Parathyroid adenoma (tissue), 2 donors: ENCODE measurements around the gene ELOVL5.

Experiments used
- H2AFZ ChIP-seq: fragments of 300-600 bp; sonication (generic); one replicate; pipeline ENCODE4 v1.7.0; 2017; ENCODE audit warnings: antibody characterized with exemption, mild to moderate bottlenecking
- H3K27ac ChIP-seq: fragments of 300-600 bp; sonication (generic); one replicate; pipeline ENCODE4 v1.7.0; 2017
- H3K27me3 ChIP-seq: fragments of 300-600 bp; sonication (generic); one replicate; pipeline ENCODE4 v1.7.0; 2017; ENCODE audit warnings: low read length; ENCODE audit not compliant: control insufficient read depth, insufficient read depth
- H3K36me3 ChIP-seq: fragments of 300-600 bp; sonication (generic); one replicate; pipeline ENCODE4 v1.7.0; 2017; ENCODE audit warnings: low read length; ENCODE audit not compliant: control insufficient read depth, insufficient read depth
- H3K4me1 ChIP-seq: fragments of 300-600 bp; sonication (generic); one replicate; pipeline ENCODE4 v1.7.0; 2017; ENCODE audit warnings: control low read depth
- H3K4me2 ChIP-seq: fragments of 300-600 bp; sonication (generic); one replicate; pipeline ENCODE4 v1.7.0; 2017; ENCODE audit warnings: low read length
- H3K4me3 ChIP-seq: fragments of 300-600 bp; sonication (generic); one replicate; pipeline ENCODE4 v1.7.0; 2017; ENCODE audit warnings: low read depth, low read length
- H3K79me2 ChIP-seq: fragments of 300-600 bp; sonication (generic); one replicate; pipeline ENCODE4 v1.7.0; 2017; ENCODE audit warnings: control low read depth
- H3K9ac ChIP-seq: fragments of 300-600 bp; sonication (generic); one replicate; pipeline ENCODE4 v1.7.0; 2017; ENCODE audit warnings: mild to moderate bottlenecking
- H3K9me3 ChIP-seq: fragments of 300-600 bp; sonication (generic); one replicate; pipeline ENCODE4 v1.7.0; 2017; ENCODE audit warnings: low read length; ENCODE audit not compliant: control insufficient read depth
- CTCF ChIP-seq: fragments of 300-600 bp; sonication (generic); IDR thresholded peaks from one replicate; pipeline ENCODE4 v1.7.0; 2017; ENCODE audit warnings: antibody characterized with exemption, mild to moderate bottlenecking
- donor health status: primary hyperparathyroidism.

Gene ELOVL5

GRCh38 chr6:53257533-53257932 is 91.2 kb downstream of the ELOVL5 start:
- Histone ChIP-seq H3K9me3 (no peaks in the 10 kb centered on the region), H3K36me3 (no peaks in the 10 kb centered on the region), H3K4me2 (no peak overlapping the region), H3K27ac (no peak overlapping the region), H3K9ac (no peak overlapping the region), H3K4me3 (no peak overlapping the region), H3K79me2 (no peaks in the 10 kb centered on the region), H3K27me3 (no peaks in the 10 kb centered on the region), H2AFZ (no peak overlapping the region), H3K4me1 (peaks cover 12% of the 10 kb centered on the region)
- no peak for TF ChIP-seq CTCF

GRCh38 chr6:53257001-53257400 is 91.7 kb downstream of the ELOVL5 start:
- peak overlapping the region; percentile 15 for H3K27ac ChIP-seq
- no peak for TF ChIP-seq CTCF

GRCh38 chr6:53252177-53252692 is 96.5 kb downstream of the ELOVL5 start:
- no peaks in the 10 kb centered on the region for H3K36me3 ChIP-seq
- peaks cover 8% of the 10 kb centered on the region for H3K4me1 ChIP-seq
- no peak overlapping the region for H3K4me3 ChIP-seq
- H3K4me2 ChIP-seq, result no peak overlapping the region
- no peak for TF ChIP-seq CTCF
- no peak overlapping the region for H3K9ac ChIP-seq
- H2AFZ ChIP-seq, result no peak overlapping the region
- no peaks in the 10 kb centered on the region for H3K79me2 ChIP-seq
- H3K27ac ChIP-seq, result no peak overlapping the region
- no peaks in the 10 kb centered on the region for H3K27me3 ChIP-seq
- no peaks in the 10 kb centered on the region for H3K9me3 ChIP-seq

More at GRCh38 chr6:53257001-53257400, 91.7 kb downstream of the ELOVL5 start:
- Histone ChIP-seq H3K4me3 (no peak overlapping the region), H3K9me3 (no peaks in the 10 kb centered on the region), H2AFZ (peak overlapping the region; percentile 10), H3K36me3 (no peaks in the 10 kb centered on the region), H3K4me1 (peaks cover 12% of the 10 kb centered on the region), H3K79me2 (no peaks in the 10 kb centered on the region), H3K9ac (no peak overlapping the region), H3K27me3 (no peaks in the 10 kb centered on the region), H3K4me2 (peak overlapping the region; percentile 5)

GRCh38 chr6:53251033-53251672 is 97.6 kb downstream of the ELOVL5 start:
- no peak for TF ChIP-seq CTCF
- H3K9me3 ChIP-seq, result no peaks in the 10 kb centered on the region
- no peaks in the 10 kb centered on the region for H3K79me2 ChIP-seq
- H3K4me1 ChIP-seq, result no peaks in the 10 kb centered on the region
- no peak overlapping the region for H3K9ac ChIP-seq
- H3K27ac ChIP-seq, result no peak overlapping the region
- H3K4me2 ChIP-seq, result no peak overlapping the region
- no peak overlapping the region for H2AFZ ChIP-seq
- H3K27me3 ChIP-seq, result no peaks in the 10 kb centered on the region
- no peak overlapping the region for H3K4me3 ChIP-seq
- no peaks in the 10 kb centered on the region for H3K36me3 ChIP-seq
